Esophagus (tissue), 2 donors: Measurements from ENCODE around the gene PLA2G6. TPM values are rescaled to one million over a fixed set of nuclear protein-coding genes. Genes with fewer than 3 reads are reported as not detected.

Experiments used
- H3K27ac ChIP-seq, 2 donors: one replicate each; pipeline ENCODE4 v1.5.1; 2013; ENCODE audit warnings: low read depth in 2 of 2, mild to moderate bottlenecking in 2 of 2, inconsistent platforms in 1 of 2, low read length in 1 of 2, moderate library complexity in 1 of 2
- H3K27me3 ChIP-seq, 2 donors: one replicate each; pipeline ENCODE4 v1.6.1; 2013; ENCODE audit warnings: low read length in 2 of 2, control low read depth in 1 of 2, mild to moderate bottlenecking in 1 of 2; ENCODE audit not compliant: insufficient read depth in 2 of 2, control insufficient read depth in 1 of 2
- H3K36me3 ChIP-seq, 2 donors: one replicate each; pipeline ENCODE4 v1.6.1; 2013; ENCODE audit warnings: low read length in 1 of 2; ENCODE audit not compliant: control insufficient read depth in 2 of 2, insufficient read depth in 2 of 2
- H3K4me1 ChIP-seq, 2 donors: one replicate each; pipeline ENCODE4 v1.6.1; 2013; ENCODE audit warnings: low read length in 1 of 2; ENCODE audit not compliant: control insufficient read depth in 2 of 2, insufficient read depth in 2 of 2
- H3K4me3 ChIP-seq, 2 donors: one replicate each; pipeline ENCODE4 v1.5.1; 2013; ENCODE audit warnings: low read length in 2 of 2, mild to moderate bottlenecking in 2 of 2, low read depth in 1 of 2, moderate library complexity in 1 of 2
- H3K9me3 ChIP-seq, 2 donors: one replicate each; pipeline ENCODE4 v1.6.1; 2013; ENCODE audit warnings: mild to moderate bottlenecking in 2 of 2, low read depth in 1 of 2, low read length in 1 of 2, moderate library complexity in 1 of 2; ENCODE audit not compliant: control insufficient read depth in 2 of 2, insufficient read depth in 1 of 2
- WGBS, 2 donors: extraction: QIAGEN DNeasy Blood & Tissue Kit; methylation state at CpG; one replicate each; pipeline ENCODE4 v1.1.7; 2013; 5-methylcytosine and 5-hydroxymethylcytosine counted together
- polyA plus RNA-seq, 2 donors: library from polyadenylated mRNA; stranded (reverse); fragments of 200-250 nt; gene quantifications; one replicate each; pipeline ENCODE4 v1.2.3, GENCODE V29; 2013
- donor health status: healthy with polysubstance abuse.
- donor health status: Bipolar disorder and iron deficiency.

The PLA2G6 gene
- polyA plus RNA-seq, 2 donors, result 14.5 to 36.3 TPM

DNA sequence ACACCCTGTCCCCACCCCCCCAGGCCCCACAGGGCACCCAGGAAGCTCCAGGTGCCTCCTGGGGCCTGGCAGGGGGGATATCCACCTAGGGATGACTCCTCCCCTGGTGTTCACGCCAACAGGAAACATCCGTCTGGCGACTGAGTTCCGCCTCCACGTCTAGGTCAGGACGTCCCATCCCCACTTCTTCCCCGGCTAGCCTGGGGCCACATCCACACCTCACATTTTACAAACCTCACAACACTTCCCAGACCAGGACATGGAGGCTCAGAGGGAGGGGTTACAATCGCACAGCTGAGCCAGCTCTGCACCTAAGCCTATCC is 41.1 kb upstream of the PLA2G6 start:
- no peak overlapping the region for H3K4me3 ChIP-seq
- 41 to 58% methylated on average over 8 of the region's 8 CpGs for WGBS, 2 donors
- H3K27ac ChIP-seq, result peak overlapping the region in 1 of 2 donors; percentile 71
- H3K9me3 ChIP-seq, result no peaks in the 10 kb centered on the region
- H3K4me1 ChIP-seq, result peaks cover 3 to 32% of the 10 kb centered on the region in 2 donors
- peaks cover 0 to 30% of the 10 kb centered on the region in 2 donors for H3K36me3 ChIP-seq
- H3K27me3 ChIP-seq, result no peaks in the 10 kb centered on the region

DNA sequence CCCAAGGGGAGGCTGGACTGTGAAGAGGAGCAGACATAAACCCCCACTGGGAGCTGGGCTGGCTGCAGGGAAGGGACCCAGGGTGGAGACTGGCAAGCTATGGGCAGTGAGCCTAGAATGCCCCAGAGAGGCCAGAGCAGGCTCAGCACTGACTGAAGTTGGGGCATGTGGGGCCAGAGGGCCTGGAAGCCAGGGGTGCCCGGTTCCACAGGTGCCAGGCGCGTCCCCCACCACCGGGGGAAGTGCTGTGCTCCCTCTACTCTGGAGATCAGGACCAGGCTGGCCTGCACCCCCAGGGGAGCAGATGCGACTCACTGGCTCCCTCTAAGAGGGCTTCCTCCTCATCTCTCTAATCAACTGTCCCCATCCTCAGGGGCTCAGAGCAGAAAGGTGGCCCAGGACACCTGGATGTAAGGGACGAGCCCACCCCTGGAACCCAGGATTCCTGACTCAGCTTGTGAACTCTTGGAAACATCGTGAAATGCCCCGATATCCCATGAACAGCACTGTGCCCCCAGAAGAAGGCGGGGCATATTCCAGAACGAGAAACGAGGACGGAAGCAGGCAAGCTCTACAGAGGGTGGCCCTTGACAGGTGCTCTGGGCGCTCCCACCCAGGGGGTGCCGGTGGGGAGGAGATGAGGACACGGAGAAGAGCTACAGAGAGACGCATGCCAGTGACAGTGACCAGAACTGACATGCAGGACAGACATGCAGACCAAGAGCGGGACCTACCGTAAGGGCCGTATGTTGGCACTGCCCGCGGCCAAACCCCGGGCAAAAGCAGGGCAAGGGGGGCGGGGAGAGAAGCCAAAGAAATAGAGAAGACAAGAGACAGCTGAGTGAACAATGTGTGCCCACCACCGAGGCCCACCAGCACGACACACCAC is 40.5 kb upstream of the PLA2G6 start:
- Histone ChIP-seq H3K9me3 (no peaks in the 10 kb centered on the region), H3K27me3 (no peaks in the 10 kb centered on the region), H3K27ac (peak overlapping the region in 1 of 2 donors; percentile 71), H3K36me3 (peaks cover 0 to 26% of the 10 kb centered on the region in 2 donors), H3K4me1 (peaks cover 3 to 32% of the 10 kb centered on the region in 2 donors), H3K4me3 (no peak overlapping the region)
- 80 to 87% methylated on average over 25 of the region's 25 CpGs for WGBS, 2 donors

DNA sequence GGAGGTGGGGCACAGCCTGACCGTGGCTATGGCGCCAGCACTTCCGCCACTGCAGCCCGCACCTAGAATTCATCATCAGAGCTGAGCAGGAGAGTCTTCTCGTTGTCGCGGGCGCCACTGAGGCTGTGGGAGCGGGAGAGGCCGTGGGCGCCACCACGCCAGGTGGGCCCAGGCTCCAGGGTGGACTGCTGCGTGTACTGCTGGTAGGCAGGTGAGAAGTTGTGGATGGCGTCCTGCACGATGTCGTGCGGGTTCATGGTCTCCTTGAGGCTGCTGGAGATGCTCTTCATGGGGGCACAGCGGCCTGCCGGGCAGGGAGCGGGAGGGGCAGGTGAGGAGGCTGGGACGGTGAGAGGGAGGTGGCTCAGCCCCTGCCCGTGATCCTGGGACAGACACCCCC is 39.8 kb upstream of the PLA2G6 start:
- 93 to 96% methylated on average over 22 of the region's 22 CpGs for WGBS, 2 donors
- no peak overlapping the region for H3K27ac ChIP-seq
- no peaks in the 10 kb centered on the region for H3K27me3 ChIP-seq
- H3K4me3 ChIP-seq, result no peak overlapping the region
- no peaks in the 10 kb centered on the region for H3K9me3 ChIP-seq
- H3K36me3 ChIP-seq, result peaks cover 0 to 18% of the 10 kb centered on the region in 2 donors
- H3K4me1 ChIP-seq, result peaks cover 3 to 32% of the 10 kb centered on the region in 2 donors

DNA sequence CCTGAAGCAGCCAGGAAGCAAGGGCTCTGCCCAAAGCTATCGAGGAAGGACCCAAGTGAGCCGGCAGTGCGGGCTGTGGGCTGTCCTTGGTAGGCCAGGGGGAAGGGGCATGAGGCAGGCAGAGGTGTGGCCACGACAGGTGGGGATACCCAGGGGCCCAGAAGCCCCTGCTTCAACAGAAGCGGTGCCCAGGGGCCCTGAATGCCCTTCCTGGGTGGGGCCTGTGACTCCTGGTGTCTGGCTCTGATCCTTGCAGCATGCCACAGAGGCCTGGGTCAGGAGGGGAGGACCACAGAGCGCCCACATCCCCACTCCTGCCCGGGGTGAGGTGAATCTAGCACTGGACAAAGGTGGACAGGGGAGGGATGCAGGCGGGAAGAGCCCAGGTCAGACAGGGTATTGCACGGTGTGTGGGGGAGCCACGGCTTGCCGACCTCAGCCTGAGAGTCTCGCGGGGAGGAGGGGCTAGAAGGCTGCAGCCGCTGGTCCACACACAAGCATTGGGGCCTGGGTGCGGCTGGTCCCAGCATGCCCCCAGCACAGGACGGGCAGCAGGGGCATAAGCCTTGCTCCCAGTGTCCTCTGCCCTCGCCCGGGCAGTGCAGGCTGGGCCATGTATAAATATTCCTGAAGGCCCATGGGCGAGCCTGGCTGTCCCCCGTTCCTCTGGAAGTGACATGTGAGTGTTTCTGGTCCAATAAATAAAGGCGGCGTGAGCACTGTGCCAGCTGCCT is 39.2 kb upstream of the PLA2G6 start:
- Histone ChIP-seq H3K4me3 (no peak overlapping the region), H3K36me3 (peaks cover 0 to 17% of the 10 kb centered on the region in 2 donors), H3K4me1 (peaks cover 3 to 32% of the 10 kb centered on the region in 2 donors), H3K27ac (peak overlapping the region in 1 of 2 donors; percentile 69), H3K27me3 (no peaks in the 10 kb centered on the region), H3K9me3 (no peaks in the 10 kb centered on the region)
- 86% methylated on average over 21 to 22 of the region's 22 CpGs for WGBS, 2 donors

DNA sequence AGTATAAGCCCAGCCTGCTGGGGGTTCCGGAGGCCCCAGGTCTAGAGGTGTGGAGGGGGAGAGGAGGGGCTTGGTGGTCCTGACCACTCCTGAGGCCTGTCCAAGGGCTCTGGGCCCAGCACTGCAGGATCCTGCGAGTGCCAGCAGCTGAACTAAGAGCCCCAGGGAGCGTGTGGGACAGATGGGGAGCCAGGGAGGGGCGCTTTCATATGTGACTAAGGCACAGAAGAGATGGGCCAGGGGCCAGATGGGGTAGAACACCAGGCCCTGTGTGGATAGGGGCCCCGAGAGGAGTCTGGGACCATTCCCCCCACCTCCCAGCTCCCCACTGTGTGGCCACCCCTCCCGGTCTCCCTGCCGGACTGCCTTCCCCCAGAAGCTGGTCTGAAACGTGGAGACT is 38.5 kb upstream of the PLA2G6 start:
- Histone ChIP-seq H3K36me3 (peaks cover 0 to 13% of the 10 kb centered on the region in 2 donors), H3K4me1 (peaks cover 3 to 32% of the 10 kb centered on the region in 2 donors), H3K27me3 (no peaks in the 10 kb centered on the region)

DNA sequence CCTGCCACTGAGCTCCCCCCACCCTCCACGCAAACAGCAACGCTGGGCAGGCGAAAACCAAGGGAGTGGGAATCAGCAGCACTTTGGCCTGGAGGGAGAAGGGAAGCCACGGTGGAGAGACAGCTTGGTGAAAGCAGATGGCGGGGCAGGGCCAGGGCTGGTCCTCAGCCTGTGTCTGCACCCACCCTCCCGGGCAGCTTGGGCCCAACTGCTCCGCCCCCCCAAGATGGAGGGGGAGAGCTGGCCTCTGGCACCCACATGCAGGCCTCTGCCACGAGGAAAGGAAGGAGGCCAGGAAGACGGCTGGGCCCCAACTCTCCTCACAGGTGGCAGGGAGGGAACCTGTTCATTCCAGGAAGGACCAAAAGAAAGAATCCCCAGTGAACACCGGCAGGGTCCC is 38.0 kb upstream of the PLA2G6 start:
- Histone ChIP-seq H3K9me3 (no peaks in the 10 kb centered on the region), H3K4me1 (peaks cover 3 to 32% of the 10 kb centered on the region in 2 donors), H3K27ac (peak overlapping the region; percentile 46 to 69), H3K4me3 (no peak overlapping the region), H3K36me3 (peaks cover 0 to 10% of the 10 kb centered on the region in 2 donors), H3K27me3 (no peaks in the 10 kb centered on the region)
- WGBS, 2 donors, result 53 to 73% methylated on average over 10 of the region's 10 CpGs

More for the DNA sequence above, 38.5 kb upstream of the PLA2G6 start:
- Histone ChIP-seq H3K9me3 (no peaks in the 10 kb centered on the region), H3K27ac (peak overlapping the region; percentile 46 to 69), H3K4me3 (no peak overlapping the region)
- whole genome bisulfite sequencing, 2 donors, result 57 to 62% methylated on average over 8 of the region's 8 CpGs

DNA sequence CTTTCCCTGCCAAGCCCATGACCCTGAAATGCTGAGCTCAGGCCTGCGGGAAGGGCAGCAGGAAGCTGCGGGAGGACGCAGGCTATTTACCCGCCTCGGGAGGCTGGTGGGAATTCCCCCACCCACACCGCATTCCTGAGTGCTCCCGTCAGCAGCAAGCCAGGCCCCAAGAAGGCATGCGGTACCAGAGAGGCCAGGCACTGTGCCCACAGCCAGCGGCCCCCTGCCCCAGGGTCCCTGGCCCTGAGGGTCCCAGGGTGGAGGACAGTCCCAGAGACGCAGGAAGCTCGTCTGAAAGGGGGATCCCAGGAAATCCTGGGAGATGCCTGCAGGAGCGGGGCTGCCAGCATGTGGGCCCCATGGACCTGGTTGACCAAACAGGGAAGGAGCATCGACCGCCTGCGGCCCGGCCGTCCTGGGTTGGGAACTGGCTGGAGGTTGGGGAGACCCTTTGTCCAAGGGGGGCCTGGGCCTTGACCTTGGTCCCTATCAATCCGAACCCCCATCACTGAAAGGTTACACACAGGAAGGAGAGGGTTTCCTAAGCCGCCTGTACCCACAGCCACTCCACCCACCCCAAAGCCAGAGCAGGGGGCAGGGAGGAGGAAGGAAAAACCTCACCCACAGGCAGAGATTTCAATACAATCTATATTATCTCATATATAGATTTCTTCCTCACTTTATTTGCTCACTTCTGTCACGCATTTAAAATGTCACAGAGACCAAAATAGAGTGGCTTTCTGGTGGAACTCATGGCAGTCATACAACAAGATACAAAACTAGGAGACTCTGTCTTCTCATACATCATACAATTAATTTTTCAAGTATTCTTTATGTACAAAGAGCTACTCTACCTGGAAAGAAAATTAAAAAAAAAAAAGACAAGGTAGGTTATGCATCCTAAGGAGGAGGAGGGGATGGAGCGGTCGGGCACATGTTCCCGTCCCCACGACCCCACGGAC is 37.3 kb upstream of the PLA2G6 start:
- Histone ChIP-seq H3K36me3 (peaks cover 0 to 6% of the 10 kb centered on the region in 2 donors), H3K27me3 (no peaks in the 10 kb centered on the region), H3K9me3 (no peaks in the 10 kb centered on the region), H3K27ac (peak overlapping the region; percentile 75 to 84), H3K4me3 (no peak overlapping the region), H3K4me1 (peaks cover 3 to 38% of the 10 kb centered on the region in 2 donors)
- WGBS, 2 donors, result 39 to 42% methylated on average over 25 of the region's 25 CpGs

DNA sequence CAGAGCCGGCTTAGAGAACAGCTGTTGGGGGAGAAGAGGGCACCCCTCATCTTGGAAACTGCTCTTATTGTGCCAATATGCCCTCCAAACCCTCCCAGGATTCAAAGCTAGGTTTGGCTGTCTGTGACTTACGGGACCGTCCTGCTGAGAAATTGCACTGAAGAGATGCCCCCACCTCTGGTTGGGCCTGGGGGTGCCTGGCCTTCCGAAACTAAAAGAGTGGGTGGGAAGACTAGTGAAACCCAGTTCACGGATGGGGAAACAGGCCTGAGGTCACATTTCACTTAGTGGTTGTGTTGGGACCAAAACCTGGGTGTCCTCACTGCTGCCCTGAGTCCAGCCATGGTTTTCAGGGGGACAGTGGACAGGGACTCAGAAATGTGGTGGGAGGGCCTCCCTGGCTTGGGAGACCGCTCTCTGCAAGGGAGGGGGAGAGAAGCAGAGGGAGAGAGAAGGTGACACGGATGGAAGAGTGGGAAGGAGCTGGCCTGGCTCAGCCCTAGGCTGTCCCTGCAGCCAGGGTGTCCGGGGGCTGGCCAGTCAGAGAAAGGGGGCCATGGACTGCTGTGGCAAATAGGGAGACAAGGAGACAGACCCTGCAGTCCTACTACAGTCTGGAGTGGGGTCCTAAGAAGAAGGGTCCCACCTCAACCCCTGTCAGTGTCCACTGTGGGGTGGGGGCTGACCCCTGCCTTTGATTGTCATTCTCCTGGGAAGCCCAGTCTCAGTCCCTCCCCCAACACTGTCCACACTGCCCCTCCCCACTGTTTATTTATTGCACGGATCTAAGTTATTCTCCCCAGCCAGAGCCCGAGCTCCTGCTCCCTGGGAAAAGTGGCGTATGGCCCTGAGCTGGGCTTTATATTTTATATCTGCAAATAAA is 33.8 kb upstream of the PLA2G6 start:
- Histone ChIP-seq H3K36me3 (peaks cover 0 to 3% of the 10 kb centered on the region in 2 donors), H3K4me1 (peaks cover 3 to 28% of the 10 kb centered on the region in 2 donors), H3K27me3 (no peaks in the 10 kb centered on the region), H3K9me3 (no peaks in the 10 kb centered on the region), H3K4me3 (no peak overlapping the region), H3K27ac (no peak overlapping the region)
- WGBS, 2 donors, result 88 to 90% methylated on average over 11 of the region's 11 CpGs
